OCI-LY3 (cell line): Measurements from ENCODE around the gene MAGI2.

Experiments
- H2AFZ ChIP-seq: fragments of 200-600, 300-600 bp; shearing (Covaris generic); 2 replicates; pipeline ENCODE4 v1.6.0; 2014; ENCODE audit warnings: antibody characterized with exemption, low read depth, low read length
- H3K27ac ChIP-seq: fragments of 200-600, 300-600 bp; sonication (generic); 2 replicates; pipeline ENCODE4 v1.5.1; 2014; ENCODE audit warnings: mild to moderate bottlenecking, low read length, moderate library complexity, mixed read lengths
- H3K27me3 ChIP-seq: fragments of 200-600, 300-600 bp; sonication (generic); 2 replicates; pipeline ENCODE4 v1.6.1; 2014; ENCODE audit warnings: low read depth, low read length, mixed read lengths
- H3K36me3 ChIP-seq: fragments of 200-600, 300-600 bp; sonication (generic); replicated peaks from 2 replicates; pipeline ENCODE3; 2014; ENCODE audit warnings: low read depth, low read length, mixed read lengths
- H3K4me1 ChIP-seq: fragments of 300-600, 200-600 bp; sonication (generic); 2 replicates; pipeline ENCODE4 v1.6.1; 2014; ENCODE audit warnings: low read length, mixed read lengths
- H3K4me2 ChIP-seq: fragments of 200-600, 300-600 bp; sonication (generic); 2 replicates; pipeline ENCODE4 v1.6.1; 2014; ENCODE audit warnings: low read length, mixed read lengths
- H3K4me3 ChIP-seq: fragments of 300-600, 200-600 bp; sonication (generic); 2 replicates; pipeline ENCODE4 v1.5.1; 2014; ENCODE audit warnings: antibody characterized with exemption, mild to moderate bottlenecking, low read length, moderate library complexity
- H3K79me2 ChIP-seq: fragments of 300-600, 200-600 bp; shearing (Covaris generic); 2 replicates; pipeline ENCODE4 v1.6.1; 2014; ENCODE audit warnings: mild to moderate bottlenecking, low read length, mixed read lengths
- H3K9ac ChIP-seq: fragments of 300-600, 200-600 bp; shearing (Covaris generic); 2 replicates; pipeline ENCODE4 v1.6.0; 2014; ENCODE audit warnings: mild to moderate bottlenecking, low read length, moderate library complexity
- H3K9me3 ChIP-seq: fragments of 200-600, 300-600 bp; shearing (Covaris generic); 2 replicates; pipeline ENCODE4 v1.6.1; 2014; ENCODE audit warnings: low read length, mixed read lengths; ENCODE audit not compliant: insufficient read depth
- H4K20me1 ChIP-seq: fragments of 200-600, 300-600 bp; sonication (generic); 2 replicates; pipeline ENCODE4 v1.6.1; 2016; ENCODE audit warnings: low read length, mixed read lengths; ENCODE audit not compliant: insufficient read depth
- CTCF ChIP-seq: fragments of 200-600, 300-600 bp; sonication (generic); IDR thresholded peaks from 2 replicates; pipeline ENCODE4 v1.5.1; 2014; ENCODE audit warnings: antibody characterized with exemption, low read length, low read depth
- EZH2phosphoT487 ChIP-seq: fragments of 200-600 bp; shearing (Covaris generic); IDR thresholded peaks from 2 replicates; pipeline ENCODE4 v1.6.1; 2018; ENCODE audit warnings: antibody characterized with exemption, mixed run types, low read depth

MAGI2 gene

GRCh38 chr7:78842068-78842467, 611.4 kb downstream of the MAGI2 start:
- Histone ChIP-seq H2AFZ (no peak overlapping the region), H4K20me1 (no peaks in the 10 kb centered on the region), H3K27me3 (no peaks in the 10 kb centered on the region), H3K27ac (no peak overlapping the region), H3K4me2 (no peak overlapping the region), H3K4me1 (no peaks in the 10 kb centered on the region), H3K79me2 (no peaks in the 10 kb centered on the region), H3K4me3 (no peak overlapping the region), H3K9ac (no peak overlapping the region), H3K36me3 (no peaks in the 10 kb centered on the region), H3K9me3 (no peaks in the 10 kb centered on the region)
- TF ChIP-seq CTCF (no peak), EZH2phosphoT487 (no peak)

GRCh38 chr7:78835897-78836296, 617.6 kb downstream of the MAGI2 start:
- no peaks in the 10 kb centered on the region for H3K36me3 ChIP-seq
- no peaks in the 10 kb centered on the region for H3K4me1 ChIP-seq
- H3K27ac ChIP-seq, result no peak overlapping the region
- H3K9ac ChIP-seq, result no peak overlapping the region
- TF ChIP-seq CTCF (no peak), EZH2phosphoT487 (no peak)
- no peak overlapping the region for H3K4me2 ChIP-seq
- no peak overlapping the region for H3K4me3 ChIP-seq
- no peaks in the 10 kb centered on the region for H3K79me2 ChIP-seq
- no peaks in the 10 kb centered on the region for H4K20me1 ChIP-seq
- H3K27me3 ChIP-seq, result no peaks in the 10 kb centered on the region
- no peaks in the 10 kb centered on the region for H3K9me3 ChIP-seq
- no peak overlapping the region for H2AFZ ChIP-seq

GRCh38 chr7:78828317-78828716, 625.1 kb downstream of the MAGI2 start:
- Histone ChIP-seq H3K4me3 (no peak overlapping the region), H3K79me2 (no peaks in the 10 kb centered on the region), H3K9me3 (no peaks in the 10 kb centered on the region), H3K27me3 (no peaks in the 10 kb centered on the region), H3K4me1 (no peaks in the 10 kb centered on the region), H3K9ac (no peak overlapping the region), H3K27ac (no peak overlapping the region), H4K20me1 (no peaks in the 10 kb centered on the region), H3K4me2 (no peak overlapping the region), H3K36me3 (no peaks in the 10 kb centered on the region), H2AFZ (no peak overlapping the region)
- no peak for TF ChIP-seq EZH2phosphoT487
- TF ChIP-seq CTCF, result no peak

GRCh38 chr7:78803501-78804127, 649.9 kb downstream of the MAGI2 start:
- no peak overlapping the region for H3K4me2 ChIP-seq
- H3K9me3 ChIP-seq, result no peaks in the 10 kb centered on the region
- H3K4me1 ChIP-seq, result no peaks in the 10 kb centered on the region
- H3K9ac ChIP-seq, result no peak overlapping the region
- no peak overlapping the region for H3K4me3 ChIP-seq
- no peaks in the 10 kb centered on the region for H3K79me2 ChIP-seq
- H2AFZ ChIP-seq, result no peak overlapping the region
- H3K27me3 ChIP-seq, result no peaks in the 10 kb centered on the region
- no peaks in the 10 kb centered on the region for H3K36me3 ChIP-seq
- H3K27ac ChIP-seq, result no peak overlapping the region
- no peaks in the 10 kb centered on the region for H4K20me1 ChIP-seq
- TF ChIP-seq EZH2phosphoT487 (no peak), CTCF (no peak)
